GM12878 (cell line): ENCODE results near the gene NUFIP1. TPM values are rescaled to one million over a fixed set of nuclear protein-coding genes. Genes with fewer than 3 reads are reported as not detected.

Experiments
- ATAC-seq: fragments of 200-7000 bp; cut with Tn5 transposase; 3 replicates; pipeline ENCODE4 v1.9.1; 2020; ENCODE audit warnings: mild to moderate bottlenecking, moderate library complexity
- BruUV-seq: library from RNA; stranded (reverse); fragments of 400-500 nt; replicated peaks from 2 replicates; lab custom pipeline; 2021; lab: Mats Ljungman, UMichigan
- CTCF ChIA-PET: fragments of 300-600 bp; sonication (Branson Sonifier 250); formaldehyde crosslinking; extraction: SDS; loops from one replicate; lab custom pipeline; 2021; ENCODE audit warnings: inconsistent platforms; lab: Yijun Ruan, JAX
- POLR2A ChIA-PET: fragments of 350-600 bp; formaldehyde crosslinking; extraction: SDS; loops from one replicate; lab custom pipeline; 2021; ENCODE audit warnings: inconsistent platforms; lab: Charles Lee
- RAD21 ChIA-PET: fragments of 300-600 bp; sonication (Branson Sonifier 250); formaldehyde crosslinking; loops from one replicate; lab custom pipeline; 2023; ENCODE audit warnings: antibody characterized with exemption; ENCODE audit not compliant: unreplicated experiment; lab: Charles Lee
- SMC1A ChIA-PET: fragments of 300-600 bp; sonication (Branson Sonifier 250); formaldehyde crosslinking; loops from one replicate; lab custom pipeline; 2023; ENCODE audit not compliant: unreplicated experiment, uncharacterized antibody; lab: Charles Lee
- DNase-seq: peaks from one replicate; pipeline ENCODE4 v3.0.0-alpha.2; 2011; ENCODE audit warnings: low read depth, low spot score
- FAIRE-seq: peaks from 3 replicates; lab custom pipeline; 2011; peaks lifted over from hg19 to GRCh38; lab: Jason Lieb, UNC
- H2AFZ ChIP-seq: 2 replicates; pipeline ENCODE4 v1.6.0; 2011; ENCODE audit warnings: low read depth, low read length, control low read depth; ENCODE audit not compliant: control insufficient read depth
- H3K27ac ChIP-seq: 2 replicates; pipeline ENCODE4 v1.5.1; 2011; ENCODE audit warnings: control low read depth; ENCODE audit not compliant: control insufficient read depth, insufficient read depth
- H3K27me3 ChIP-seq, 2 experiments: replicated peaks in 1 of 2; 2 replicates each; pipeline versions ENCODE4 v1.6.0 to v1.6.1; 2011; ENCODE audit warnings: low read length in 1 of 2; ENCODE audit not compliant: control insufficient read depth in 2 of 2, insufficient read depth in 2 of 2
- H3K36me3 ChIP-seq, 2 experiments: 2 replicates each; pipeline ENCODE4 v1.5.1; 2011; ENCODE audit warnings: low read length in 1 of 2; ENCODE audit not compliant: control insufficient read depth in 2 of 2, insufficient read depth in 2 of 2
- H3K4me1 ChIP-seq: 2 replicates; pipeline ENCODE4 v1.6.1; 2011; ENCODE audit warnings: mild to moderate bottlenecking, low read length, moderate library complexity, mixed read lengths; ENCODE audit not compliant: control insufficient read depth, insufficient read depth
- H3K4me2 ChIP-seq: 2 replicates; pipeline ENCODE4 v1.6.0; 2011; ENCODE audit warnings: control low read depth; ENCODE audit not compliant: control insufficient read depth, insufficient read depth
- H3K4me3 ChIP-seq: fragments of 200-600 bp; sonication (generic); 2 replicates; pipeline ENCODE4 v1.5.1; 2016
- H3K79me2 ChIP-seq: 2 replicates; pipeline ENCODE4 v1.6.0; 2011; ENCODE audit warnings: low read length; ENCODE audit not compliant: control insufficient read depth, insufficient read depth
- H3K9ac ChIP-seq: 2 replicates; pipeline ENCODE4 v1.8.0; 2011; ENCODE audit warnings: low read length, control low read depth, mixed read lengths; ENCODE audit not compliant: control insufficient read depth, insufficient read depth
- H3K9me3 ChIP-seq: replicated peaks from 3 replicates; pipeline ENCODE4 v1.5.1; 2011; ENCODE audit warnings: mild to moderate bottlenecking, low read length; ENCODE audit not compliant: control insufficient read depth, insufficient read depth
- H4K20me1 ChIP-seq: 2 replicates; pipeline ENCODE4 v1.6.0; 2011; ENCODE audit not compliant: control insufficient read depth, insufficient read depth
- CBX5 ChIP-seq: sonication (generic); IDR thresholded peaks from 2 replicates; pipeline ENCODE4 v1.6.1; 2016; ENCODE audit warnings: low read depth, moderate library complexity, mild to moderate bottlenecking, inconsistent platforms
- JUNB ChIP-seq: IDR thresholded peaks from 2 replicates; pipeline ENCODE4 v1.6.1; 2016; ENCODE audit warnings: antibody characterized with exemption, mild to moderate bottlenecking
- NFIC ChIP-seq: IDR thresholded peaks from 2 replicates; pipeline ENCODE4 v1.6.1; 2012; ENCODE audit warnings: low read depth, mild to moderate bottlenecking, inconsistent platforms, low read length, moderate library complexity
- NR2F1 ChIP-seq: fragments of 450-650 bp; conservative IDR thresholded peaks from 2 replicates; pipeline ENCODE4 v1.6.1; 2017; ENCODE audit warnings: mild to moderate bottlenecking
- SKIL ChIP-seq: fragments of 450-650 bp; IDR thresholded peaks from 2 replicates; pipeline ENCODE4 v1.6.1; 2017; ENCODE audit warnings: mild to moderate bottlenecking, low read depth, inconsistent platforms; ENCODE audit not compliant: poor library complexity, severe bottlenecking
- SMAD1 ChIP-seq: fragments of 450-650 bp; IDR thresholded peaks from 2 replicates; pipeline ENCODE4 v1.6.1; 2018; ENCODE audit warnings: mild to moderate bottlenecking, low read depth; ENCODE audit not compliant: partially characterized antibody
- SMC3 ChIP-seq: IDR thresholded peaks from 2 replicates; pipeline ENCODE4 v1.6.1; 2011; ENCODE audit warnings: low read length, improper control_type of control experiment, borderline replicate concordance
- TAF1 ChIP-seq: IDR thresholded peaks from 2 replicates; pipeline ENCODE4 v1.6.1; 2011; ENCODE audit warnings: mild to moderate bottlenecking, low read depth, low read length, borderline replicate concordance
- ZBTB4 ChIP-seq: fragments of 450-650 bp; formaldehyde crosslinking; IDR thresholded peaks from 2 replicates; pipeline ENCODE4 v1.4.0; 2022; ENCODE audit warnings: mild to moderate bottlenecking, moderate library complexity
- ZNF687 ChIP-seq: fragments of 450-650 bp; IDR thresholded peaks from 2 replicates; pipeline ENCODE4 v1.6.1; 2017; ENCODE audit warnings: mild to moderate bottlenecking, moderate library complexity
- WGBS: methylation state at CpG from one replicate; pipeline ENCODE4 v1.1.6; 2016; ENCODE audit warnings: low lambda C conversion rate; ENCODE audit not compliant: insufficient replicate concordance, insufficient coverage; ENCODE audit errors: missing lambda C conversion rate; 5-methylcytosine and 5-hydroxymethylcytosine counted together
- in situ Hi-C: fragments of 300-500 bp; cut with MboI; formaldehyde crosslinking; loops from 9 replicates; pipeline ENCODE4 v1.14.3; 2018; ENCODE audit warnings: mixed read lengths
- intact Hi-C: fragments of 100-400 bp; cut with micrococcal nuclease; formaldehyde crosslinking; loops from one replicate; pipeline ENCODE4 v1.14.2; 2022; ENCODE audit not compliant: unreplicated experiment
- polyA plus RNA-seq, 11 experiments: library from polyadenylated mRNA; depleted of rRNA in 4 of 11; unstranded in 6 of 11; stranded (reverse) in 5 of 11; fragments of >200 nt; fragmentation: Nextera tagmentation in 4 of 11; fragmentation: Illumina TruSeq in 1 of 11; extraction: Ambion mirVana in 4 of 11; extraction: Trizol in 1 of 11; gene quantifications; 1 replicate in 1 of 11; 2 replicates in 10 of 11; pipeline versions ENCODE4 v1.2.1 to v1.2.3, GENCODE V29; 2011 to 2016; ENCODE audit warnings: inconsistent platforms in 2 of 11, missing spikeins in 2 of 11, low read depth in 1 of 11
- total RNA-seq, 4 experiments: library from RNA; depleted of rRNA in 3 of 4; stranded (reverse); fragments of >200 nt in 3 of 4; fragmentation: Illumina TruSeq in 1 of 4; extraction: Trizol in 1 of 4; gene quantifications; 2 replicates each; pipeline versions ENCODE4 v1.2.1 to v1.2.3, GENCODE V29; 2013 to 2021

NUFIP1 gene
- total and polyA plus RNA-seq, 10 of the 15 experiments (the other 5 are each of a cell fraction or from before 2014, with no cell fraction given) = 2.5 to 11.2 (median 7.0) TPM

GRCh38 chr13:44976949-44977583 lies 12.2 kb downstream of the NUFIP1 start:
- Histone ChIP-seq H3K27ac (no peak overlapping the region), H2AFZ (no peak overlapping the region), H3K36me3 (peaks cover 0 to 12% of the 10 kb centered on the region in 2 experiments; a peak in 3 of 4 replicates), H3K4me3 (no peak overlapping the region), H3K4me2 (no peak overlapping the region), H3K79me2 (no peaks in the 10 kb centered on the region; the same call in none of the 2 replicates), H4K20me1 (no peaks in the 10 kb centered on the region), H3K9me3 (no peaks in the 10 kb centered on the region), H3K9ac (no peak overlapping the region), H3K27me3 (no peaks in the 10 kb centered on the region), H3K4me1 (peaks cover 10% of the 10 kb centered on the region)
- FAIRE-seq (no peak), DNase-seq (no peak), ATAC-seq (no peak)
- POLR2A ChIA-PET = no interaction called here
- RAD21 ChIA-PET = no interaction called here
- SMC1A ChIA-PET = no interaction called here
- CTCF ChIA-PET = no interaction called here
- in situ Hi-C loops = loop anchor here (10.0 kb wide), 1 partner anchor 492 kb away; no protein-coding TSS in a partner anchor
- intact Hi-C loops = no loop called here
- TF ChIP-seq SMAD1 = no peak
- no peak for TF ChIP-seq ZBTB4 (CRISPR knock-in tag)
- TF ChIP-seq SKIL = no peak
- TF ChIP-seq TAF1 = no peak
- TF ChIP-seq SMC3 = no peak
- TF ChIP-seq NR2F1 = no peak
- no peak for TF ChIP-seq NFIC
- no peak for TF ChIP-seq ZNF687
- TF ChIP-seq JUNB = no peak
- no peak for TF ChIP-seq CBX5
- BruUV-seq = no TSS peak
- WGBS = 100% methylated on average over 1 of the region's 1 CpG
